Measurements from ENCODE around the gene SPRR5.

Gene SPRR5

GRCh38 chr1:152986578-152986977 is 39.6 kb downstream of the SPRR5 start:
- no peak for DNase-seq

- DNase-seq = no peak
Observed at GRCh38 chr1:152993186-152993585, 46.2 kb downstream of the SPRR5 start.

- DNase-seq = no peak
Observed at GRCh38 chr1:152995842-152996241, 48.8 kb downstream of the SPRR5 start.

GRCh38 chr1:152996633-152997400 is 49.8 kb downstream of the SPRR5 start:
- no peak for DNase-seq

- no peak for DNase-seq
Observed at GRCh38 chr1:152997901-152998300, 50.9 kb downstream of the SPRR5 start.

GRCh38 chr1:152998476-152998875 is 51.5 kb downstream of the SPRR5 start:
- DNase-seq = no peak
